GM19324 (cell line): ENCODE data around the gene CYP27A1.

Source experiments
- ATAC-seq: cut with Tn5 transposase; IDR thresholded peaks from one replicate; pipeline ENCODE4 v1.9.1; 2021; ENCODE audit warnings: mild to moderate bottlenecking, moderate library complexity; ENCODE audit not compliant: unreplicated experiment, low FRiP score

Gene CYP27A1

DNA sequence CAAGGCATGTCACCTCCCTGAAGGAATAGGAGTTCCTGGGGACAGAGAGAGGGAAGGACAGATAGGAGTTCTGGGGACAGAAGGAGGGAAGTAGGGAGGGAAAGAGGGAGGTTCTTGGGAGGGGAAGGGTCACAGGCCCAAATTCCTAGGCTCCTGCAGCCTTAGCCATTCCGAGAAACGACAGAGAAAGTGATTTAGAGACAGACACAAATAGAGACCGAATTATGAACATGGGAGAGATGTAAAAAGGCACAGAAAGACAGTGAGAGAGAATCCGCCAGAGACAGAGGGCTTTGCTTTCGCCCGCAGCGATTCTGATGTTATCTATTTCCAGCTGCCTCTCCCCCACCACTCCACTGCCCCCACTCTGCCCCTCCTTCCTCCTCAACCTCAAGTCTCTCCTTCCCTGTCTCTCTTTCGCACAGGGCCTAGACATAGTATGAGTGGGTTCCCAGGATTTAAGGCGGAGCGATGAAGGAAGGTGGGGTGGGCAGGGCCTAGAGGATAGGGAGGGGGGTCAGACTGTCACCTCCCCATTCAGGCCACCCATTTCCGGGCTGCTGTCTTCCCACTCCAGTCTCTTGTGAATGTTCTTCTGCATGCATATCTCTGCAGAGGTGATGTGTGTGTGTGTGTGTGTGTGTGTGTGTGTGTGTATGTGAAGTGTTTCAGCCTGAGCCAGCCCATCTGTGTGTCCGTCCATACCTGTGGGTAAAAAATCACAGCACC lies 74.4 kb downstream of the CYP27A1 start:
- ATAC-seq: no peak

DNA sequence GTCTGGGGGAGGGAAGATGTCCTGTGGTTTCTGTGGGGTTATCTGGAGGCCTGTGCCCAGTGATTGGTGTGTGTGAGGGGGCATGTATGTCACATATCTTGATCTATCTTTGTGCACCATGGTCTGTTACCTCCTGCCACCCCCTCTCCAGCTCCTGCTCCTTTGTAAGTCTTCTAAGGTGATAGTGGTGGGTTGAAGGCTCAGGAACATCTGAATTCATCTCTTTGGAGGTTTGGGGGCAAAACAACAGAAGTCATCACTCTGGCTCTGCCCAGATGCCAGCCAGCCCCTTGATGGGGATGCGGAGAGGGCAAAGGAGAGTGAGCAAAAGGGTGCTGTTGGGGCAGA lies 74.9 kb downstream of the CYP27A1 start:
- no peak for ATAC-seq

- ATAC-seq: no peak
Observed at GRCh38 chr2:218857371-218858137, 75.6 kb downstream of the CYP27A1 start.

- no peak for ATAC-seq
Observed at GRCh38 chr2:218858138-218858445, 76.1 kb downstream of the CYP27A1 start.

- no peak for ATAC-seq
Observed at GRCh38 chr2:218858671-218859555, 77.0 kb downstream of the CYP27A1 start.

DNA sequence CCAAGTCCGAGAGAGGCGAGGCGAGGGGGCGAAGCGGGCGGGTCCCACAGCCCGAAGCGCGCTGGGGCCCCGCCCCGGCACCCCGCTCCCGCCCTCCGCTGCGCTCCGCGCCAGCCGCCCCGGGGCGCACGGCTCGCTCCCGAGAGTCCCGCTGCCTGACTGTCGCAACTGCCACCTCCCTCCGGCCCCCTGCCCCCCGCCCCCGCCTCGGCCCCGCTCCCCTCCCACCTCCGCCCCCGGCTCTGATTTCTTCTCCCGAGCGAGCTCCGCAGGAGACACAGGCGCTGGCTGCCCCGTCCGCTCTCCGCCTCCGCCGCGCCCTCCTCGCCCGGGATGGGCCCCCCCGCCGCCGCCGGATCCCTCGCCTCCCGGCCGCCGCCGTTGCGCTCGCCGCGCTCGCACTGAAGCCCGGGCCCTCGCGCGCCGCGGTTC lies 77.6 kb downstream of the CYP27A1 start, which contains the start of gene WNT6:
Gene WNT6 (plus strand): TSS at position 250 of the 432 bp plus-strand sequence. CDS start 233 bp downstream, outside the sequence.
- ATAC-seq: no peak

DNA sequence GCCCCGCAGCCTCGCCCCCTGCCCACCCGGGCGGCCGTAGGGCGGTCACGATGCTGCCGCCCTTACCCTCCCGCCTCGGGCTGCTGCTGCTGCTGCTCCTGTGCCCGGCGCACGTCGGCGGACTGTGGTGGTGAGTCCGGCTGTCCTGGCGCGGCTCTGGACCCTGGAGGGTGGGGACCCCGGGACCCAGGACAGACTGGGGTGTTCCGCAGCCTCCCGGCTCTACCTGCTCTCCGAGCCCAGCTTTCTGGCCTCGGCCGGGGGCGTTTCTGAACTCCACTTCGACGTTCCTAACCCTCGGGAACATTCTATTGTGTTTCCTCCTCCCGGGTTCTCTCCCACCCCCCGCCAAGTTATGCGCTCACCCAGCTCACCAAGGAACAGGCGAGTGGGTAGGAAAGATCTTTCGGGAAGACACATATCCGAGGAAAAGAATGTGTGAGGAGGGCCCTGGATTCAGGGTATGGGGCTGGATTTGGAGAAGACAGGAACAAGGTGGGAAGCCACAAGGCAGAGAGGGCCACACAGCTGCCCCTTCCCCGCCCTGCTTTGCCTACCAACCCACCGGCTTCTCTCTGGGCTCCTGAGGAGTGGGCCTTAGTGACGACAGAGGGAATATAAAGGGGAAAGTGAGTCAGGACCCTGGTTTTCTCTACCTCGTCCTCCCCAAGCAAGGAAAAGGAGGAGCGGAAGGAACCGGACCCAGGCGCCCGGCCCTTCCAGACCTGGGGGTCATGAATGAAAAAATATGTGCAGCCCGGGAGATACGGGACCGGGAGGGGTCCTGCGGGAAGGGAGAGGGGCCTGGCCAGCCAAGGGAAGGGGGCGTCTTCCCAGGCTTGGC lies 78.3 kb downstream of the CYP27A1 start:
- ATAC-seq: no peak

- no peak for ATAC-seq
Observed at GRCh38 chr2:218860950-218861381, 79.0 kb downstream of the CYP27A1 start.

DNA sequence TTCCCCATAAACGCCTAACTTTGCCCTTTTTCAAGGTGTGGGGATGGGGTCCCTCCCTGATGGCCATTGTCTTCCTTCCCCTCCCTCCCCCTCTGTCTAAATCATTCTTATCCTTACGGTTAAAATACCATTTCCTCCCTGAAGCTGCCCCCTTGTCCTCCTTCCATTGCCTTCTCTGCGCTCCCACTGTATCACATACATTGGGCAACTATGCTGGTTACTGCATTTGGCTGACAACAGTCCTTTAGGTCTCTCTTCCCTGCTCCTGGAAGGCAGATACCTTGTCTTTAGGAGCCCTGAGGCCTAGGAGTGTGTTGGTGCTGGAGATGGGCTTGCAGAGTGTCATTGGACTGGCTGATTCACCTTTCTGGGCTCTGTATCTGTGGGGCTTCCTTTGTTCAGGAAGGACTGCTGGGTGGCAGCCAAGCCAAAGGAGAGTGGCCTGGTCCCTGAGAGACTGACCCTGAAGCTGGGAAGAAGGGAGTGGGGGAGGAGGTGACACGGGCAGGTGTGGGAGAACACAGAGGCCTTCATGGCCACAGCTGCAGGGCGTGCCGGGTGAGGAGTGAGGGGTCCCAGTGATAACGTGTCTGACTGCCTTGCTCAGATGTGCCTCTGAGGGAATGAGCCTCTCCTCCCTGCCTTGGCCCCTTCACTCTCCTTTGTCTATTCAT lies 79.8 kb downstream of the CYP27A1 start:
- ATAC-seq: no peak

DNA sequence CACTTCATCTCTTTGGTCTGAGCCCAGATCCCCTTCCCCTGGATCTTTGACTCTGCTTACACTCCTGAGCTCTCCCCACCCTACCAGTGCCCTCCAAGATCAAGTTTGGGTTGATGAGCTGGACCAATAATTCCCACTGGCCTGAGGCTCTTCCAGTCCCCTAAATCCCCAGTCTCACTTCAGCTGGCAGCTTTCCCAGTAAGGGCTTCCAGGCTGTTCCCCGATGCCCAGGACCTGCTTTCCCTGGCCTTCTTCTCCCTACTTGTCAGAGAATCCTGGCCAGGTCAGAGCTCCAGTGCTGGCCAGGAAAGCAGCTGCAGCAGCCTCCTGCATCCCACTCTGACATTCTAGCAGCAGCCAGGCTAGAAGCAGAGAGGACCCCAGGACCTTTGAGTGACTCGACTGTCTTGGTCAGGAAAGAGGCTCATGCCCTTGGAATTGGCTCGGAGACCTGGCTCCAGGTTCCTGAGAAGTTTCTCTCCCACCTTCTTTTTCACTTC lies 81.1 kb downstream of the CYP27A1 start:
- no peak for ATAC-seq
